ENCODE data around the gene UBFD1. TPM values are rescaled to one million over a fixed set of nuclear protein-coding genes. Genes with fewer than 3 reads are reported as not detected.

Gene UBFD1
- total and polyA plus RNA-seq, 2 of the 8 experiments (the other 6 are each of a cell fraction or from before 2014, with no cell fraction given): 66.3 to 106 TPM

- Histone ChIP-seq H2AFZ (ENCODE audit: low read length) (no peak overlapping the region), H3K14ac (ENCODE audit: insufficient read length) (no peak overlapping the region), H4K20me1 (replicated peaks in 1 of 2; ENCODE audit: control insufficient read depth in 1 of 2, insufficient read depth in 2 of 2, low read length in 2 of 2) (peaks cover 2 to 3% of the 10 kb centered on the region in 2 experiments), H4K8ac (ENCODE audit: extremely low read depth, insufficient read depth, low read length) (no peak overlapping the region), H2BK120ac (replicated peaks; ENCODE audit: low read depth, low read length) (no peak overlapping the region), H3K56ac (replicated peaks; ENCODE audit: insufficient read length, low read depth, low read length) (no peak overlapping the region), H2BK5ac (ENCODE audit: low read depth, low read length) (no peak overlapping the region), H3K9ac (replicated peaks in 1 of 4; ENCODE audit: extremely low read depth in 1 of 4, low read depth in 3 of 4, low read length in 3 of 4) (no peak overlapping the region), H2AK5ac (ENCODE audit: low read depth, low read length) (no peak overlapping the region), H2BK12ac (ENCODE audit: low read depth, low read length) (no peak overlapping the region), H4K5ac (ENCODE audit: insufficient read length, low read depth, low read length) (no peak overlapping the region), H3K36me3 (ENCODE audit: control insufficient read depth in 2 of 4, insufficient read depth in 4 of 4, low read length in 3 of 4) (peaks cover 25 to 61% (median 51%) of the 10 kb centered on the region in 4 experiments), H3K23me2 (ENCODE audit: low read depth, low read length) (no peaks in the 10 kb centered on the region), H3K27me3 (replicated peaks in 1 of 4; ENCODE audit: control insufficient read depth in 3 of 4, extremely low read depth in 1 of 4, insufficient read depth in 3 of 4, low read length in 3 of 4) (no peaks in the 10 kb centered on the region), H3K79me1 (ENCODE audit: low read depth, low read length) (no peaks in the 10 kb centered on the region), H3K4me3 (ENCODE audit: extremely low read depth in 1 of 4, insufficient read depth in 2 of 4, low read depth in 3 of 4, low read length in 4 of 4) (no peak overlapping the region), H3K4me2 (ENCODE audit: insufficient read depth in 1 of 2, low read depth in 2 of 2, low read length in 2 of 2) (no peak overlapping the region), H3K23ac (ENCODE audit: insufficient read length) (no peak overlapping the region), H3K18ac (ENCODE audit: extremely low read depth, low read length) (no peak overlapping the region), H3K4me1 (replicated peaks in 1 of 4; ENCODE audit: control insufficient read depth in 3 of 4, insufficient read depth in 4 of 4, low read length in 3 of 4) (no peaks in the 10 kb centered on the region), H4K91ac (replicated peaks; ENCODE audit: insufficient read length, low read length) (no peak overlapping the region), H3K27ac (ENCODE audit: low read depth, low read length) (no peak overlapping the region), H3K4ac (replicated peaks; ENCODE audit: insufficient read length, low read depth, low read length) (no peak overlapping the region), H2BK15ac (ENCODE audit: low read length) (no peak overlapping the region), H3K79me2 (ENCODE audit: control insufficient read depth in 1 of 2, insufficient read depth in 2 of 2, low read length in 2 of 2) (no peaks in the 10 kb centered on the region), H3K9me3 (ENCODE audit: insufficient read depth in 2 of 2, low read depth in 1 of 2, low read length in 1 of 2) (no peaks in the 10 kb centered on the region), H2BK20ac (ENCODE audit: low read length) (no peak overlapping the region)
- ChIA-PET POLR2A (ENCODE audit: partially characterized antibody) (interaction anchor here (1.9 kb wide), 1 partner anchor 11 kb away, joined by 8 read pairs; no protein-coding TSS in a partner anchor), CTCF (ENCODE audit: partially characterized antibody) (no interaction called here)
- DNase-seq (ENCODE audit: low read depth in 1 of 2, low spot score in 2 of 2) (no peak), FAIRE-seq (no peak)
- WGBS, 2 experiments (ENCODE audit: extremely low coverage in 1 of 2, insufficient coverage in 1 of 2, insufficient read length in 1 of 2, insufficient replicate concordance in 2 of 2, low coverage in 1 of 2, low lambda C conversion rate in 2 of 2, missing lambda C conversion rate in 1 of 2): 84% methylated on average over 10 of the region's 11 CpGs; no CpG with 5 or more reads in 1 of the 2 experiments
- TF ChIP-seq YY1 (IDR thresholded peaks at IDR 0.05; ENCODE audit: low read depth, low read length) (no peak), NANOG (IDR thresholded peaks at IDR 0.05; ENCODE audit: insufficient read depth, low read depth, low read length, poor library complexity, severe bottlenecking) (no peak)
These were observed 29.4 kb upstream of the UBFD1 start for GRCh38 chr16:23527961-23528643.

All from H1 (cell line).